Epidermal melanocyte (primary cell): ENCODE results near the gene PRKCE.

Source experiments
- DNase-seq: peaks from one replicate; pipeline ENCODE4 v3.0.0; 2011; ENCODE audit warnings: low spot score; ENCODE audit not compliant: insufficient read length

PRKCE gene

DNA sequence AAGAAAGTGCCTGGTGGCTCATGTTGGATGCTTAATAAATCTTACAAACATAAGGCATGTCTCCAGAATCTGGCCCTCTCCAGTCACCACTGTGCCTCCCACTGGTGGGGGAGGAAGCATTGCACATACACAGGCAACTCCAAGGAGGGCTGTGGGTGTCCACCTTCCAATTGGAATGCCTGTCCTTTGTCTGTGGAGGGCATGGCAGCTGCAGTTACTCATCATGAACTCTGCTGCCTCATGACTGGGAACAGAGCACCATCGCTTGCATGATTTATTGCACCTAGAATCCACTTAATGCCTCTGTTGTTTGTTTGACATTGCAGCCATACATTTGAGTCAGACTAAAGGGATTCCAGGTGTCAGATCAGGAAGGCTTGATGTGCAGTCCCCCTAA lies 278.9 kb downstream of the PRKCE start:
- no peak for DNase-seq

DNA sequence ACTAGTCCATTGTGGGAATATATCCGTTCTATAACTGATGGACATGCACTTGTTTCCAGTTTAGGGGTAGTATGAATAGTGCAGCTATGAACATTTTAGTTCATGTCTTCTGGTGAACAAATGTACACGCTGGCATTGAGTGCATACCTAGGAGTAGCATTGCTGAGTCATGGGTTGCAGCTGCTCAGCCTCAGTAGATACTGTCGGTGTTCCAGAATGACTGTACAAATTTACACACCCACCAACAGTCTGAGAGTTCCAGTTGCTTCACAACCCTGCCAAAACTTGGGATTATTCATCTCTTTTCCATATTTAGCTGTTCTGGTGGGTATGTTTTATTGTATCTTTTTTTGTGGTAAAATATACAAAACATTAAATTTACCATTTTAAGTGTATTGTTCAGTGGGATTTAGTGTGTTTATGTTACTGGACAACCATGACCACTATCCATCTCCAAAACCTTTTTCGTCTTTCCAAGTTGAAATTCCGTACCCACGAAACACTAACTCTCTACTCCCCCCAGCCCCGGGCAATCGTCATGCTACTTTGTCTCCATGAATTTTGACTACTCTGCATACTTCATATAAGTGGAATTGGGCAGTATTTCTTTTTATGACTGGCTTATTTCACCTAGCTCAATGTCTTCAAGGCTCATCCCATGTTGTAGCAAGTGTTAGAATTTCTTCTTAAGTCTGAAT lies 281.0 kb downstream of the PRKCE start:
- no peak for DNase-seq

DNA sequence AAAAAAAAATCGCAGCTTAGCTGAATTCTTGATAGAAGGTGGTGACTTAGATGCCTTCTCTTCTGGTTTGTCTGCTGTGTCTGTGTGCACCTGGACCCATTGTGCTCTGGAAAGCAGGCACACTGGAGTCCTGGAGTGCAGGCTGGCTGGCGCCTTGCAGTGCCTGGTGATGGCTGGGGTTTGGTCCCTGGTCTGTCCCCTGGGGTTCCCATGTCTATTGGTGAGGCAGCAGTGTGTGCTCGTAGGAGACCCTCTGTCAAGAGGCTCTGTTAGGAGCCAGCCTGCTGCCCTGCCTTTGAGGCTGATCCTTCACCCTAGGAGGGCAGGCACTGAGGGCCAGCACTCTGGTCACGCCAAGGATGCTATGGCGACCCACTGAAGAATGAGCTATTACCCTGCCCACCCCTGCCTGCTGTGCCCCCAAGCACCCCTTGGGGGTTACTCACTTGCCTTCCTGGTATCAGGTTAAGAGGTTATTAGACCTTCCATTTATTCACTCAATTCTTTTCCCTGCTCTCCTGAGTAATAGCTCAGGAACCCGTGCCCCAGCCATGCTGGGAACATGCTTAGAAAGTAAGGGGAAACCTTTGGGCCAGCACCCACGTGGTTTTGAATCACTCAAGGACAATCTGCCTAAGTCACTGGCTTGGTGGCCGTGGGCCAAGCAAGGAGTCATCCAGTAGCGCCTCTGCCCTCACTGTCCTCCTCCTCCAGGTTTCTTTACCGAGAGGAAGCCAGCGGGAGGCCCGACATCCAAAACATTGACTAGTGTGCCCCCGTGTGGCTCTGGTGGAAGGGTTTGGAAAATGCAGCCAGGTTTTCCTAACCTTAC lies 284.5 kb downstream of the PRKCE start:
- DNase-seq, result peak; percentile 64

DNA sequence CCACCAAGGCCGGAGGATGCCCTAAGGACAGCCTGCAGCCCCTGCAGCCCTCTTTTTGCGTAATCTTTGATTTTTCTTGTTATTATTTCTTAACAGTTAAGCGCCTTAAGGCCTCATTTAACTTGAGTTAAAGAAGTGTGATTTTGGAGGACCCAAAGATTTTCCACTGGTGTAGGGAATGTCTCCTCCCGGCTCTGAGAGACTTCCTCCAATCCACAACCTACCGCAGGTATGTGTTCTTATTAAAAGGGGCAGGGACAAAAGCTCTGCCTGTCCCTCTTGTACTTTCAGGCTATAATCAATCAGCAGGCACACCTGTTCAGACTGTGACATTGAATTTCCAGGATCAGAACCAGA lies 285.1 kb downstream of the PRKCE start:
- DNase-seq, result no peak

DNA sequence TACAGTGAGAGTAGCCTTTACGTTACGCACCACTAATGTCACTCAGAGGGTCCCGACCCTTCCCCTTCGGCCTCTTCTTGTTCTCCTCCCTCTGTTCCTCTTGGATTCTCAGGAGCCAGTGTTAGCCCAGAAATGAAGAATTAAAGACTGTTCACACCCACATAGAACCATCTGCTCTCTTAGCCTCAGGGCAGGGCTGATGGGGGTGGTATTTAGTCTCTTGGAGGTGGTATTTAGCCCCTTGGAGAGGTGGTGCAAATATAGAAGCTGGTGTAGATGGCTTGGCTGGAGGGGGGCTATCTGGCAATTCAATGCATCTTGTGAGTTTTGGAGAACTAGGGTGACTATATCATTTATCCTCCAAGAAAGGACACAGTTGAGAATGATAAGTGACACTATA lies 286.5 kb downstream of the PRKCE start:
- no peak for DNase-seq

DNA sequence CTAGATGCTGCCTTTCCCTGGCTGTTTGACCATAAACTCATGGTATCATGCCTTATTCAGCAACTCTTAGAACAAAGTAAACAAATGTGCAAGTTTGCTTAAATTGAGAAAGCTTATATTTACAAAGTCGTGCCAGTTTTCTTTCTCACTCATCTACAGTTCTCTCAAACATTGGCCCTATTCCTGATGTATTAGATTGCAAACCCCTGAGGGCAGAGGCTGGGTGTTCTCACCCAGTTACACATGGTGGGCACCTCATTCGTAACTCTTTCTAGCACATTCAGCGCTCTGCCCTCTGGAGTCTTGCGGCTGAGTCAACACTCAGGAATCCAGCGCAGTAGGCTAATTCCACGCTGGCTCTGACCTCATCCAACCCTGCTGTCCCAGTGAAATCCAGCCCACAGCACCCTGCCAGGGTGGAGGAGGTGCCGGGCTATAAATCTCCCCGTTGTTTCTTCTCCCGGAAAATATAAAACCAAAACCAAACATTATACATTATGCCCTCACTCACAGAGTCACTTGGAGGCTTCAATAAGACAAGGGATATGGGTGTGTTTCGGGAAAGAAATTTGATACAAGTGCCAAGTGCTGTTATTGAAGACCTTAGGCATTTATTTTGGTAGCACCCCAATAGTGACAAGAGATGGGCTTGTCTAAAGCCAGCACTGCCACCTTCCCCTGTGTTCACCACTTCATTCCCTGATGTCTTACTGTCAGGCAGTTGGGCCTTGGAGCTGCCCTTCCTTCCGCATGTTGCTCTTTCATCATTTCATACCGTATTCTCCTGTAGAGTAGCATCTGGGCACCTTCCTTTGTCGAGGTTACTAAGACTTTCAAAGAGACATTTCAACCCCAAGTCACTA lies 287.4 kb downstream of the PRKCE start:
- peak; percentile 51 for DNase-seq

DNA sequence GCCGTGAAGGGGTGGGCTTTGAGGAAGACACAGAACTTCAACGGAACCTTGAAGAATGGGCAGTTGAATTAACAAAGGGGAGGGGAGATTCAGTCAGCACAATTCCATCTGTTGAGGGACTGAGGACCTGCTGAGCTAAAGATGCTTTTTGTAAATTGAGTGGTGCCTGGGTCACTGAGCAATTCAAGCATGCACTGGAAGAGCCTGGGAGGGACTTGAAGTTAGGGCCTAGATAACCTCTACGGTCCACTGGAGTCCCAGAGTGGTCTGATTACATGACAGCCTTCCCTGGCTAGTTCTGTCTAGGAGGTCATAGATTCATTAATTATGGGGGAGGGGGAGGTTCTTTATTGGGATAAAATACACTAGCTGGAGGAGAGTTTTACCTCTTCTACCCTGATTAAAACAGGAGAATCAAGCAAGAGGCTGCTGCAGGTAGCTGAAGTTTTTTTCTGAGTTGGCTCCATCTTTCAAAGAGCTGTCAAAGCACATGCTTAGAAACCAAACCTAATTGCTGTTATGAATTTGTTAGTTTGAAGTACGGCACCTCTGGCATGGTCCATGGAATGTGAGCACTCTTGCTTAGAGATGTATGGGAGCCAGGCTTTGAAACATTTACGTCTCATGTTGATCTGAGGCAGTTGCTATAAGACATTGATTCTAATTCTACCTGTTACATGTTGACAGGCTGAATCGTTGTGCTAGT lies 290.2 kb downstream of the PRKCE start:
- DNase-seq, result no peak

DNA sequence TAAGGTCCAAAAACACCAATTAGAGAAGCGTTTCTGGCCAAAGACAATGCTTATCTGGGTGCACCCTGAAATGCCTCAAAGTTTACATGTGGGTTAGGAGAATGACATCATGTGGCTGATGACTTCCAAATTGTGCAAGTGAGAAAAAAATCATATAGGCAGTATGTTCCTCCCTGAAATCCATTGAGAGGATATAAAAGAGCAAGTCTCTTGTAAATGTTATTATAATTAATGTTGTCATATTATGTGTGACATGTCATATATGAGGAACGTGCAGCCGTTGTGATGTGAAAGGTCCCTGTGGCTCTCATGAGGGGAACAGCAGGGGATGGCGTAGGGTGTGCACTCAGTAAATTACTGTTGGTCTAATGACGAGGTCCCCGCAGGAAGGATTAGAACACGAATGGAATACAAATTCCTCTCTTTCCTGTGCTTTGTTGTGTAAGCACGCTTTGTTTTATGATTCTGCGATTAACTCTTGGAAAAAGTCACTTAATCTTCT lies 290.8 kb downstream of the PRKCE start:
- no peak for DNase-seq

DNA sequence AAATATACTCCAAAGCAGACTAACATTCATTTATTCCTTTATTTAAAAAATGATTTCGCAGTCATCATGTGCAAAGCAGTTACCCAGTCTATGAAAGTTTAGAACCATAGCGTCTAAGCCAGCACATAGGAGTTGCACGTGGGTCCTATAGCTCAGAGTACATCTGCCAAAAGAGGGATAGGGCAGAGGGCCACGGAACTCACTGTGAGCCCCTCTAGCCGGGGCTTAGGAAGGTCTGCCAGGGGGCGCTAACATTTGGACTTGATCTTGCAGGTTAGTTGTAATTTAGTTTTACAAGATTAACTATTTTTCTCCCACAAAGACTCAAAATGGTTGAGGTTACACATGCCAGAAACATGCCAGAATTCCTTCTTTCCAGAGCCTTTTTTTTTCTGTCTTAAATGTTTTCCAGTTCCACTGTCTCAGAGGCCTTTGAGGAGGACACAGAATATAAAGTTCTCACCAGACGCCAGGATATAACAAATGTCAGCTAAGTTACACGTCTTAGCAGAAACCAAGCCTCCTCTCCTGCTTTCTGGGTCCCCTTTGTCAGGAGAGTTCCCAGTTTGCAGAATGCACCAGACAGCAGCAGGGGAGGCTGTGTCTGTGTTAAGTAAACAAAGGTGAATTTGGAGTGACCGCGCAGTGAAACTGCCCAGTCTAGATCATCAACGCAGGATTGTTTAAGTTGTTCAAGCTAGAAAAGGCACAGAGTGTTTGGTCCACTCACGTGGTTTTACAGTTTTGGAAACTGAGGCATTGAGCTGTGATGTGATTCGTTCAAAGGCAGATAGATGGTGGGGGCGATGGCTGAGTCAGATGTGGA lies 292.0 kb downstream of the PRKCE start:
- no peak for DNase-seq

DNA sequence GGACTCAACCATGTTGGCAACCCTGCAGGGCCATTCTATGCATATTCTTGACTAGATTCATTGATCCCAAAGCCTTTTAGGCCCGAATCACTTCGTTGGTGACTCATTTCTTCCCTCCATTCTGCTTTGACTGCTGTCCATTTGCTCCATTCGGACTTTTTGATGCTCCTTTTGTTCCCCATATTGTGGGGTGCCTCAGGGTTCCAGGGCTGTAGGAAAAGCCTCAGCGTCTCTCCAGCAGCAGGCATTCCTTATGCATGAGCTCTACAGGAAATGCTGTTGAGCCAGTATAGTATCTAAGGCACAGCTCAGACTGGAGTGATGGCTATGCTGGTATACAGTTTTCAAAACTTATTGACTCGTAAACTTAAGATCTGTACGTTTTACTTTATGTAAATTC lies 292.6 kb downstream of the PRKCE start:
- DNase-seq, result no peak

DNA sequence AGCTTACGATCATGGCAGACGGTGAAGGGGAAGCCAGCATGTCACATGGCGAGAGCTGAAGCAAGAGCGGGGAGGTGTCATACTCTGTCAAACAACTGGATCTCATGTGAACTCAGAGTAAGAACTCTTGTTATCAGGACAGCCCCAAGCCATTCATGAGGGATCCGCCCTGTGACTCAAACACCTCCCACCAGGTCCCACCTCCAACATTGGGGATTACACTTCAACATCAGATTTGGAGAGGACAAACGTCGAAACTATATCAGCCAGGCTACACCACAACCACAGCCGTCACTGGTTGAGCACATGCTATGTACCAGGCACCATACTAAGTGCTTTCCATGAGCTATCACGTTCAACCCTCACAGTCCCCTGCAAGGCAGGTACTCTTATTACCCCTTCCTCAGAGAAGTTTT lies 293.8 kb downstream of the PRKCE start:
- DNase-seq, result no peak

DNA sequence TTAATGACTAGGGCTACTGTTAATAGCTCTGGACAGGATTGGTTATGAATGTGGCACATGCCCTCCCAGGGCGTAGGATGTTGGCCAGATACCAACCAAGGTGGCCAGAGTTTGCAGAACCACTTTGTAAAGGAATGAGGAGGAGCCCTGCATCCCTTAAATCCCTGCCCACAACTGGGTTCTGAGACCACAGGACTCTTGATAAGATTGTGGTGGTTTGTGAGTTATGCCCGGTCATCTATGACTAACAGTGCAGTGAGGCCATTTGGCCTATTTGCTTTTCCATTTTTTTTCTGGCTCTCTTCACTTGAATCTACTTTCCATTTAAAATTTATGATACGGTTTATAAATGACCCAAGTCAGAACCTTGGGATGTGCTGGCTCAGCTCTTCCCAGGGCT lies 294.5 kb downstream of the PRKCE start:
- DNase-seq, result no peak

DNA sequence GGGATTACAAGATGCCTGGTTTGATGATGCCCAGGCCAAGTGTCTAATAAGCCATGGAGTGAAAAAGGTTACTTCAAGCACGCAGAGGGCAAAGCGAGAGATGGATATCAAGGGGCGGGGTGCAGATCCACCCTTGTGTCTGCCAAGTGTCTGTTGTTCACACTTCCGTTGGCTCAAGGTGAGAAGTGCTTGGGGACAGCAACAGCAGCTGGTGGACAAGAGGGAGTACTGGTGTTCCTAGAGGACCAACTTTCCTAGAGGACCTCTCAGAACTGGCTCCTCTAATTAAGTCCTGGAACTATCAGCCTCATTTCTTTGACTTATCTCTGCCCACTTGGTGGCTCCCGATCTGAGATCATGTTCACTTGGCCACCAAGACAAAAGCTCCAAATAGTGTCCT lies 299.1 kb downstream of the PRKCE start:
- no peak for DNase-seq

DNA sequence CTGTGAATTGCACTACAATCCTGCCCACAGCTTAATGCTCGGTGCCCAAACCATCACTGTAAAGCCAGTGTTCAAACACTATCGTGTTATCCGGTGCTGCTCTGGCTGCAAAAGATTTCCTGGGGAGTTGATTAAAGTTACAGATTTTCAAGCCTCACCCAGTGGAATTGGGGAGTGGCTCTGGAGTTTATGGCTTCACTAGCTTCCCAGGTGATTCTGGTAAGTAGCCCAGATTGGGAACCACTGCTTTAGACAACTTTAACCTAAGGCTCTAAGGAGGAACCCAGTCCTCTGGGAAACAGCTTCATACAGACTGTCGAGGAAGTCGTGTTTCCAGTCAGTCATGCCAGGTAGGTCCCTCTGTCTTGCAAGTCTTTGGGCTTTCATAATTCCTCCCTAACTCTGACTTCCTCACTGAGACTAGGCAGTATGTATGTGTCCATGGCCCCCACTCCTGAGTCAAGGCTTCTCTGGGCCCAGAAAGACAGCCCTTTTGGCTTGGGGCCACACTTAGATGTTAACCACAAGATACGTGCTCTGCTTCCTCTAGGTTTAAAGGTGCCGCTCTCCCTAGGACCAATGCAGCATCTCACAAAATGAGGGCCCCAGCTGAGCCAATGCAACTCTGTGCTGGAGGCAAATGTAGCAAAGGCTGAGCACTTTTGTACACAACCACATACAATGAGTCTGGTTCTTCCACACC lies 299.7 kb downstream of the PRKCE start:
- DNase-seq, result no peak

DNA sequence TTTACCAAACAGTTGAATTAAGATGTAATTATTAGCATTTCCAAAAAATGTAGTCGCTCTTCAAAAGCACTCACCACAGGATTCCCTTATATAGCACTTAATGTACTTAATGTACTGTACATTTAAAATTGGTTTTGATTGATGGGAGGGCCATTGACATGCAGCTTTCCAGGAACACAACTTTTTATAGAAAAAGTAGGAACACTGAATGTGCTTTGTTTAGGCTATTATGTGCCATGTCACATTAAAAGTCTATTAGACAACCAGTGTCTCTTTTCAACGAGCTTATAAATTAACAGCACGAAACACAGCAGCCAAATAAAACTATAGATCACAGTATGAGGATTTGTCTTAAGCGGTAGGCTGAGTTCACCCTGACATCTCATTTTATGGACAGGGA lies 301.1 kb downstream of the PRKCE start:
- no peak for DNase-seq

DNA sequence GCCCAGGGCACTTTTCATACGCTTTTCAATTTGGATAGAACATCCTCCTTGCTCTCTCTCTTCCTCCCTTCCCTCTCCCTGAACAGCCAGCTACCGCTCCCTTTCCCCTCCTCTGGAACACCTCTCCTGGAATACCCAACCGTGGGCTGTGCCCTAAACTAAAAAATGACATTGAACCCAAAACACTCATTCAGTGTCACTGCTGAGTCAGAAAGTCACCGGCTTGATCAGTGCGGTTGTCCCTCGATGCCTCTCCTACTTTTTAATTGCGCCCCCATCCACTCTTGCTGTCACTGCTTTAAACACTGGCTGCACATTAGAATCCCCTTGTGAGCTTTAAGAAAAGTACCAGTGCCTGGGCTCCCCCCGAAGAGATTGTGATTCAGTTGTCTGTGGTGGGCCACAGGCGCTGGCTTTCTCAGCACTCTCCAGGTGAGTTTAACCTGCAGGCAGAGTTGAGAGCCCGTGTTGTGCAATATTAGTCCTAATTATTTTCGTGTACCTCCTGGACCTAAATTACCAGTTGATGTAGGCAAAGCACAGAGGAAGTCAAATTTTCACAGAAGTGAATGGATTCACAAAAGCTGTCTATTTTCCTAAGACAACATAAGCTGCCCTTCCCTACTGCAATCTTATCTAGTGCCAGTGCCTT lies 302.0 kb downstream of the PRKCE start:
- DNase-seq, result no peak

DNA sequence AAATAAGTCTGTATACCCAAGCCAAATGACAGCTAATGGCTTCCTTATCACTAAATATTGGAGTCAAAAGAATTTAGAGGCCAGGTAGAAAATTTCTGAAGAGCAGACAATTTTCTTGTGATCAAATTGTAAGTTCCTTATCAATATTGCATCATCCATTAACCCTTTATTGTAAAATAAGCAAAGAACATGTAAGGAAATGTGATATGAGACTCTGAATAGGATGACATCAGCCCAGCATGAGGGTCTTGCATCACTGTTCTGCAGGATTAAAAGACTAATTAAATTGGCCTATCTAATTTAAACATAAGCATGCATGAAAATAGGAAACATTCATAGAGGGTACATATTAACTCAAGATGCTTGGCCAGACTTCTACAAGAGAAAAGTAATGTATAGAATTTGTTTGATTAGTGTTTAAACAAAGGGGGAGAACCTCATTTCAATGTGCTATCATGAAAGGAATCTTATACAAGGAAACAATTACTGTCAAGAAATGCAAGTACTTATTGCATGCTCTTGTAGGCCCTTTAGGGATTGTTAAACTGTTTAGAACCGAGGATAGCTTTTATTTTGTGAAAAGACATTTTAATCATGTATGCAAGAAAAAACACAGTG lies 302.9 kb downstream of the PRKCE start:
- no peak for DNase-seq

DNA sequence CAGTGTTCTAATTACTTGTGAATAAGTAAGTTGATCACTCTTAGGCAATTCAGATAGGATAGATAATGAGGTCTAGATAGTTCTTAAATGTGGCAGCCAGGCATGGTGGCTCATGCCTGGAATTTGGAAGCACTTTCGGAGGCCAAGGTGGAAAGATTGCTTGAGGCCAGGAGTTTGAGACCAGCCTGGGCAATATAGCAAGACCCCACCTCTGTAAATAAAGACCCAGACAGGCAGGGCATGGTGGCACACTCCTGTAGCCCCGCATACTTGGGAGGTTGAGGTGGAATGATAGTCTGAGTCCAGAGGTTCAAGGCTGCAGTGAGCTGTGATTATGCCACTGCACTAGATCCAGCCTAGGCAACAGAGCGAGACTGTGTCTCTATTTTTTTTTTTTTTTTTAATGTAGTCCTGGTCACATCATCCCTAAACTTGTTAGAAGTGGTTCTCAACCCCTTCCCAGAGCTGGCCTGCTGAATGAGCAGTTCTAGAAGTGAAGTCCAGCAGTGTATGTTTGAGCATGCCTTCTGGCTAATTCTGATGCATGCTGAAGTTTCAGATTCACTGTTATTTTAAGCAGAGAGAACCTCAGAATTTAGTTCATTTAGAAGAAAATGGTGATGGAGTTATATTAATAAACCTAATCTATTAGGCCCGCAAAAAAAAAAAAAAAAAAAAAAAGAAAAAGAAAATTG lies 306.2 kb downstream of the PRKCE start:
- no peak for DNase-seq
